OCI-M2 (cell line): ENCODE data around the gene LEP.
"Not testable (repeated sequence)": the region's sequence is repeated elsewhere in the genome, so short reads cannot be mapped to it uniquely, and the experiment has no call there.

Experiments
- DNase-seq: peaks from one replicate; lab custom pipeline; 2025; ENCODE audit not compliant: unreplicated experiment; lab: John Stamatoyannopoulos, UW

Gene LEP

DNA sequence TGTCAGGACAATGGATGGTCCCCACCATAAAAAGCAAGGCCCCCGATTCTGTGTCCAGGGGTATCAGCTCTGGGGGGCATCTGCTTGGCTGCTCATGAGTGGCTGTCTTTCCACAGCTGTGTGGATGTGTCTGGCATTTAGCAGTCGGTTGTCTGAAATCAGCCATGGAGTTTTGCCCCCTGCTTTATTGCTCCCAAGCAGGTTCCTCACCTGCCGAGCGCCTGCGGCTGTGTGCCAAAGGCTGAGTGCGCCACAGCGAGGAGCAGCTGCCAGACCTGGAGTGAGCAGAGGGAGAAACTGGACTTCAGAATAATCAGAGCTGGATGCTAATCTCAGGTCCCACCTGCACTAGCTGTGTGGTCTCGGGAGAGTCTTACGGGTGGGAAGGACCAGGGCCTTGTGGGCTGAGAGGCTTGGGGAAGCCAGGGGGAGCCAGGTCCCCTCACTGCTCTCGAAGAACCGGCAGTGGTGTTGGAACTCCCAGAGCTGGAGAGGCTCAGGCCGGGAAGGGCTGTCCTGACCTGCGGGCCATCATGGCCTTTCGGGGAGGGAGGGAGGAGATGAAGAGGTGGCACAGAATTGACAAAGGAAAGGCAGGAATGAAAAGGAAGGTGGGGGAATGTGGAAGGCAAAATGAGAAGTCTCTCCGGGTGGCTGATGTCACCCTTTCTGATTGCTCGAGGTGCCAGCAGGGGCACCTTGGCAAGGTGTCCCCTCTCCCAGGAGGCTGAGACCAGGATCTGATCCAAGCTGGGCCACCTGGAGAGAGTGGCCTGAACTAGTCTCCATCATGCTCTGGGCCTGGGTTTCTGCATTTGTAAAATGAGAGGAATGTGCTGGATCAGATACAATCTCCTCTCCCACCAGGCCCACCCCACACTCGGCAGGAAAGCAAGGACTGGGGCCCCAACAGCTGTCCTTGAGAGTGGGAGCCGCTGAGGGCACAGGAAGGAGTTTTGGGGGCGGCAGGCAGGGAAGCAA lies 30.2 kb upstream of the LEP start:
- no peak for DNase-seq

DNA sequence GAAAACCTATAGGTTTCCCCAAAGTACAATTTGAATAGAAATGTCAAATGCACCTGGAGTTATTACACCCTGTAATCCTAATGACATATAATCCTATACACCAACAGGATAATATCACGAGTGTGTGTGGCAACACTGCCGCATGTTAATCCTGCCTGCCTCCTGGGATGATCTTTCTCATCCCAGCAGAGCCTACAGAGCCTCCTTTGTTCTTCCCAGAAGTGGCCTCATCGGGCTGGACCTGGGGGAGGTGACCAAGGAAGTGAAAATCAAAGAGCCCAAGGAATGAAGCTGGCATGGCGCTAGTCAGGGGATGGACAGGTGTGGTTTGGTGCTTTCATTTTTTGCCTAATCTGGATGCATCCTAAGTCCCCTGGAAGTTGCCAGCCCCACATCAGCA lies 29.5 kb upstream of the LEP start:
- DNase-seq, result no peak

DNA sequence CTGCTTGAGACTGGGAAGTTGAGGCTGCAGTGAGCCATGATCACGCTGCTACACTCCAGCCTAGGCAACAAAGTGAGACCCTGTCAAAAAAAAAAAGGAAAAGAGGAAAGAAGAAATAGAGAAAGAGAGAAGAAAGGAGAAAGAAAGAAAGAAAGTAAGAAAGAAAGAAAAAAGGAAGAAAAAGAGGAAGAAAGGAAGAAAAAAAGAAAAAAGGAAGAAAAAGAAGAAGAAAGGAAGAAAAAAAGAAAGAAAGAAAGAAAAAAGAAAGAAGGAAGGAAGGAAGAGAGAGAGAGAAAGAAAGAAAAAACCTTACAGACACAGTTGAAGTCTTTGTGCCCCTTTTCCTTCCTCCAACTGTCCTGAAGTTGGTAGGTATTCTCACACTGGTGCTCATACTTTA lies 26.6 kb upstream of the LEP start:
- no peak for DNase-seq

DNA sequence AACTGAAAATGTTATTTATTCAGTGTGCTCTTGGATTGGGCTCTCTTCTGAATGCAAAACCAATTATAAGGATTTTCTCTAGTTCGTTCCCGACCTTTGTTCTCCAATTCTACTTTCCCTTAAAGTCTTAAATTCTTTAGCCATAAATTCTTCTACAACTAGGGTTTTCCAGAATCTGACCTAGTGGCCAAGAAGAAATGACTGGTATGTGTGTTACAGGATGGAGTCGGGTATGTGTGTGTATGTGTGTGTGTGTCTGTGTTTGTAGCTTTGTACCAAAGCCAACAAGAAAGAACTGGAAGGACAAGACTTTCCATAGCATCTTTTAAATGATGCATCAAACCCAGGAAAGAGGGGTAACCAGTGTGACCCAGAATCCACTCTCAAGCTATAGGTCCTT lies 25.8 kb upstream of the LEP start:
- no peak for DNase-seq

DNA sequence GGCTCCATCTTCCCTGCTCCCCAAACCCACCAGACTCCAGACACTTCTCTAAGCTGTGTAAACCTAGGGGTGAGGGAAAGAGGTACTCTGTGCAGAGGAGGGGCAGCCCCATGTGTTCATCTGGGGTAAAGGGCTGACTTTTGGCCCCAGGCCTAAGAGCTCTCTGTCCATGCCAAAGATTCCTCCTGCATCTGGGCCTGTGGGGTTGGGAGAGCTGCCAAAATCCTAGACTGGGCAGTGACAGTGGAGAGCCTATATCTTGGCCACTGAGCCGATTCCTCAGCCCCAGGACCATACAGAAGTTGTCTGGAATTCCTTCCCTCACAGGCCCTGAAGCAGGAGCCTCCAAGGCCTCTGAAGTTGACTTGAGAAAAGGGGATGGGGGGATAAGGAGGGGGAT lies 25.3 kb upstream of the LEP start:
- DNase-seq, result no peak

DNA sequence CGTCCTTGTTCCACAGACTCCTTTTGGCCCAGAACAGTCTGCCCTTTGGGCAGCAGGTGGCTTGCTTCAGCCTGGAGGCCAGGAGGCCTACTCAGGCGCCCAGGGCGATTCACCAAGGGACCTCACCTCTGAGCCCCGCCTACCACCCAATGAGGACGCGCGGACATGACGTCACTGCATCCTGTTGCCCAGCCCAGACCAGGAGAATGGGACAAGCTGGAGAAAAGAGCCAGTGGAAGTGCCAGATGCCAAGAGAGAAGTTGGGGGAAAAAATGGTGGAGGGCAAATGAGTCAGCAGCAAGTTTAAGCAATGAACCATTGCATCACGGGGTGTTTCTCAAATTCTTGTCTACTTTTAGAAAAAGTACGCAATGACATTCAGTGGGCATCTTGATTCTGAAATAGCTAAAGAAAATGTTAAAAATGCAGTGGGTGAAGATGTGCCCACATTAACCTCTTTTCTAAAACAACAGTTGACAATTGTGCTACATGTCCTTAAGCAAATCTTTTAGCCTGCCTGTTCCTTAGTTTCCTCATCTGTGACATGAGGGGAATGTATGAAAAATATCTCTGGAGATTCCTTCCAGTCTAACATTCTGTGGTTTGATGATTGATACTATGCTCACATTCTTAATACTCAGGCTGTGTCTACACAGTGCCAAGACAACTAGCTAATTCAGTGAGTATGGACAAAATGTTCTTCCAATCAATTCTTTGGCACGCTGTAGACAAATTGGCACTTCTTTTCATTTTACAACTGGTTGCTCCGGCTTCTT lies 23.9 kb upstream of the LEP start:
- DNase-seq, result no peak

DNA sequence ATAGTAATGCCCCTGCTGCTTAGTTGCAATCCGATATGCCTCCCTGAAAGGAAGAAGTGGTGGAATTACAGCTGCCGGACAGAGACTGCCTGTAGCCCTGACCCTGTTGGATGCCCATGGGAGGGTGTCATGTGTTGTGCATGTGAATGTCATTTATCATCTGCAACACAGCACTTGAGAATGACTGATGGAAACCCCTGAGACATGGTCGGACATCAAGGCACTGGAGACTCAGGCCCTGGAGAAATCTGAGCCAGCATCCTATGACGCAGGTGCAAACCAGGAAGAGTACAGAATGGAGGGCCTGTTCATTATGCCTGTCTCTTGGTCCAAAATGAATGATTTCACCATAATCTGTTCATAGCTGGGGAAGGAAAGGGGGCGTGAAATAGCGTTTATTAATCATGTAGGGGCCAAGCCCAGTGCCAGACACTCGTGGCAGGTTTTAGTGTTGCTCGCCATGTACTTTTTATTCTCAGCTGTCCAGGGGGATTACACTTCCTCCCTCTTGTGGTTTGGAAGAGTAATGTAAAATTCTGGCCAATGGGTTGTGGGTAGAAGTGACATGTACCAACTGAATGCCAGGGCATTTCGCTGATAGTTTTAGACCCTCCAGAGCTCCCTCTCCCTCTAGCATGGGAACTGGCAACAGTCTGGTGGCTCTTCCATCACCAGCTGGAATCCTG lies 23.0 kb upstream of the LEP start:
- DNase-seq, result no peak

DNA sequence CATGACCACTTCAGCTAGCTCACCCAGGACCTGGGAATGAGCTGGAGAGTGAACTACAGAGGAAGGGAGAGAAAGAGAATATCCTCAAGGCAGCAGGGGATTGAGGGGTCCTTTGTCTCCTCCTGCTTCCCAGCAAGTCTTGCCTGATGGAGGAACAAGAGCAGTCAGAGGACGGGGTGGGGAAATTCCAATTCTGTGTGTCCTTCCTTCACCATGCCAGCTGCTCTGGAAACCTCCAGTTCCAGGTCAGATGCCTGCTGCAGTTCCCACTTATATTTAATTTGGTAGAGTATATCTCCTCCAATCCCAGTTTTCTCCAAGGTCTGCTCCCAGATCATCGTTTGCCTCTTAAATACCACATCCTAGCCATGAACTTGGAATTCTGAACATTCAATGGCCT lies 21.4 kb upstream of the LEP start:
- DNase-seq, result no peak

DNA sequence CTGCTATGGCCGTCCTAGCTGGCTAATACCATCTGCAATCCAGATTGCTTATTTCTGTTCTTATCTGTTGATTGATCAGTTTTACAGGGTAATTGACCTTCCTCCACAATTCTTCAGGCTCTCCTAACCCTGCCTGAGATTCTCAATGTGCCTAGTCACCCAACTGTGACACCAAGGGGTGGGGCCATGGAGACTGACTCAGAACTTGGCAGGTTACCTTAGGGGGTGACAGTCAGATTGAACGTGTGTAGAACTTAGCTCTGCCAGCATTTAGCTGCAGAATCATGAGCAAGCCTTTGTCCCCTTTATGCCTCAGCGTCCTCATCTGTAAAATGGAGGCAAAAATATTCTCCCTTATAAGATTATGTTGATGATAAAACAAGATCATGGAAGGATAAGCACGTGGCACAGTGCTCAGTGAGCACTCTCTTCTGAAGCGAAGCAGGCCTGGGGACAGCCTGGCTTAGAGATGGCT lies 19.1 kb upstream of the LEP start:
- DNase-seq, result no peak

DNA sequence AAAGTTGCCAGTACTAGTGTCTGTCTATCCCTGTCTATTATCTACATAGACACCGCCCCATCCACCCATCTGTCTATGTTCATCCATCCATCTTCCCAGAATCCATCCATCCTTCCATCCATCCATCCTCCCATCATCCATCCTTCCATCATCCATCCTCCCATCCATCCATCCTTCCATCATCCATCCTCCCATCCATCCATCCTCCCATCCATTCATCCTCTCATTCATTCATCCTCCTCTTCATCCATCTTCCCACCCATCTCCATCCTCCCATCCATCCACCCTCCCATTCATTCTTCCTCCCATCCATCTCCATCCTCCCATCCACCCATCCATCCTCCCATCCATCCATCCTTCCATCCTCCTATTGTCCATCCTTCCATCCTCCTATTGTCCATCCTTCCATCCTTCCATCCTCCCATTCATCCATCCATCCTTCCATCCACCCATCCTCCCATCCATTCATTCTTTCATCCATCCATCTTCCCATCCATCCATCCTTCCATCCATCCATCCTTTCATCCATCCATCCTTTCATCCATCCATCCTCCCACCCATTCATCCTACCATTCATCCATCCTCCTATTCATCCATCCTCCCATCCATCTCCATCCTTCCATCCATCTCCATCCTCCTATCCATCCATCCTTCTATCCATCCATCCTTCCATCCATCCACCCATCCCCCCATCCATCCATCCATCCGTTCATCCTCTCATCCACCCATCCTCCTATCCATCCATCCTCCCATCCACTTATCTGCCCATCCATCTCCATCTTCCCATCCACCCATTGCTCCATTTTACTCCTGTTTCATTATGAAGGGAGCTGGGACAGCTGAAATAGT lies 14.7 kb upstream of the LEP start:
- DNase-seq, result no peak

DNA sequence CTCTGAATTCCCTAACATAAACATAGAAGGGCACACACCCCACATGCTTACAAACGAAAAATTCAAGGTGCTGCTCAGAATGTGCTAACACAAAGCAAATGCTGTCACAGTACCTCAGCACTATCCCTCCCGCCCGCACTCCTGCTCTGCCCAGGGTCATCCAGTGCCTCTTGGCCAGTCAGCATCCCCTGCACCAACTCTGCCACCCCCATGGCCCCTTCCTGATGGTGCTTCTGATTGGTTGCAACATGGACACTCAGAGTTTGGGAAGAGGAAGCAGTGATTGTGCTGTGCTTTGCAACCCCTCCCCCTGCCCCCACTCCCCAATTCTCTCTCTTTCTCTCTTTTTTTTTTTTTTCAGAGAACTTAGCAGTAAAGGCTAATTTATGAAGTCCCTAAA lies 13.8 kb upstream of the LEP start:
- DNase-seq, result no peak

DNA sequence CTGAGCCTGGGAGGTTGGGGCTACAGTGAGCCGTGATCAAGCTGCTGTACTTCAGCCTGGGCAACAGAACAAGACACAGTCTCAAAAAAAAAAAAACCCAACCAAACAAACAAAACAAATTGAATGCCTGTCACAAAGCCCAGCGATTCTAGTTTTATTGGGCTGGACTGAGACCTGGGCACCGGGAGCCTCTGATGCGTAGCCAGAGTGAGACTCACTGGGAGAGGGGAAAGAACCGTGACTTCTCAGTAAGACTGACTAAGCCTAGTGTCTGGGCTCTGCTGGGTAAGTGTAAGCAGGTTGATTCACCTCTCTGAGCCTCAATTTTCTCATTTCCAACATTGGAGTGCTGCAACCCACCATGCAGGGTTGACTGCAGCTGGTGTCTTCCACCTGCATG lies 10.1 kb upstream of the LEP start:
- no peak for DNase-seq

DNA sequence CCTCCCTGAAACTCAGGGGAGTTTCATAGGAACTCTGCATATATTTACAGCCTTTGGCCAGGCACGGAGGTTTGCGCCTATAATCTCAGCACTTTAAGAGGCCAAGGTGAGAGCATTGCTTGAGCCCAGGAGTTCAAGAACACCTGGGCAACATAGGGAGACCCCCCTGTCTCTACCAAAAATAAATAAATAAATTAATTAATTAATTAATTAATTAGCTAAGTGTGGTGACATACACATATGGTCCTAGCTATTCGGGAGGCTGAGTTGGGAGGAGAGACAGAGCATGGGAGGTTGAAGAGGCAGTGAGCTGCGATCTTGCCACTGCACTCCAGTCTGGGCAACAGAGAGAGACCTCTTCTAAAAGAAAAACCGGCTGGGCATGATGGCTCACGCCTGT lies 9.4 kb upstream of the LEP start:
- no peak for DNase-seq

DNA sequence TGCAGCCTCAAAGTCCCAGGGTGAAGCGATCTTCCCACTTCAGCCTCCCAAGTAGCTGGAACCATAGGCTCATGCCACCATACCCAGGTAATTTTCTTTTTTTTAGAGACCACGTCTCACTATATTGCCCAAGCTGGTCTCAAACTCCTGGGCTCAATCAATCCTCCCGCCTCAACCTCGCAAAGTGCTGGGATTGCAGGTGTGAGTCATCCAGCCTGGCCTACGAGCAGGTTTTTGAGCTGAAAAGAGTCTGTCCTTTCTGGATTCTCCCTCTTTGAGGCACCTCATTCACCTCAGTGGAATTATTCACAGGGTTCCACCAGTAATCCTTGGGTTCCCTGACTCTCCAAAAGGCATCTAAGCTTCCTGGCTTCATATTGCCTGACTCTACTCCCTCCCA lies 7.6 kb upstream of the LEP start:
- no peak for DNase-seq

DNA sequence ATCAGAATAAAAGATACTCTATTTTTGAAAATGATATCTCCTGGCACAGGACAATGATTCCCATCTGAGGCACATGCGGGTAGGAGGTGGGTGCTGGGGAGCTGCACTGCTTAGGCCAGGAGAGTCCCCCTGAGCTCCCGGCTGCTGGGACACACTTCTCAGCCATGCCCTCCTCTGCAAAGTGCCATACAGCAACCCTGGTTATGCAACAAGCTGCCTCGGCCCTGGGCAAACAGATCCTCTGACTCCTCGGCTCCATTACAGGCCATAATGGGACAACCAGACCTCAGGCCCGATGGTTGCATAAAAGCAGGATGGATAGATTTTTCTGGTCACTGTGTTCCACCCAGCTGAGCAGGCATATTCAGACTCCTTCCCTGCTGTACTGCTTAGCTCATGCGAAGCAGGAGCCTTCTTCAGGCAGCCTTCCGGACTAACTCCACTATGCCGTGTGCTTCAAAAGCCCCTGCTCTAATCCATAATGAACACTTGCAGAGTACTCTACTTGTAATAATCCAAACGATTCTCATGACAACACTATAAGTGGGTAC lies 6.5 kb upstream of the LEP start:
- no peak for DNase-seq

DNA sequence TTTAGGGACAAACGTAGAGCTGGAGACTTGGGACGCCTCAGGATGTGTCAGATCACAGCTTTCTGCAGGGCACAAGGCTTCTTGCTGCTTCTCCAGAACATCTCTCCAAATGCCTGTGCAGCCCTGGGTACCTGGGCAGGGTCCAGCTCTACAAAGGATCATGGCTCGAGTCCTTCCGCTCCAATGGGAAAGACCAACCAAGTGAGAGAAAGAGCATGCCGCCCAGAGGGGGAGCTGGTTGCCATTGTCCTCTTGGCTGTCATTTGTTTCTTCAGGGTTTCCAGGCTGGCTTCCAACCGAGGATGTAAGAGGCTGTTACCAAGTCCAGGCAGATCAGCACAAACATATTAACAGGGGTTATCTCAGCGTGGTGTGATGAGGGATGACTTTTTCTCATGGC lies 5.6 kb upstream of the LEP start:
- no peak for DNase-seq

DNA sequence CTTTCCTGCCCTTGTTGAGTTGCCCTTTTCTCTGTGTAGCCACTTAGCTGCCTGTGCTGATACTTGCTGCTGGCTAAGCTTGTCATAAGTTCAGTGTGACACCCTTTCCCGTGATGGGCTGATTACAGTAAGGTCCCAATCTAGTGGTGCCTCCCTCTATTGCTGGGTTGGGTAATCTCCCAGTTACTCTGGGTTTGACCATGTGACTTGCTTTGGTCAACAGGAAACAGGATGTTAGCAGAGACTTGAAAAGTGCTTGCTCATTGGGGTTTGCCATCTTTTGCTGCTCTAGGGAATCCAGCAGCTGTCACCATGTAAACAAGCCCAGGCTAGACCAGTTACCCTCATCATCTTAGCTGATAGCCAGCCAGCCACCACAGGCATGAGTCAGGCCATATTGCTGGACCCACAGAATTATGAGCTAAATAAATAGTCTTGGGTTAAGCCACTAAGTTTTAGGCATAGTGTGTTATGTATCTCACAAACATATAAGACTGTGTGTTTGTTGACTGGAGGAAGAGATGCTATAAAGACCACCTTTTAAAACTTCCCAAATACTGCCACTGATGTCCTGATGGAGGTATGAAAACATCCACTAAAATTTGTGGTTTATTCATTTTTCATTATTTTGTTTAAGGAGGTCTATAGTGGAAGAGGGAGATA lies 4.0 kb upstream of the LEP start:
- peak; percentile 45 for DNase-seq

DNA sequence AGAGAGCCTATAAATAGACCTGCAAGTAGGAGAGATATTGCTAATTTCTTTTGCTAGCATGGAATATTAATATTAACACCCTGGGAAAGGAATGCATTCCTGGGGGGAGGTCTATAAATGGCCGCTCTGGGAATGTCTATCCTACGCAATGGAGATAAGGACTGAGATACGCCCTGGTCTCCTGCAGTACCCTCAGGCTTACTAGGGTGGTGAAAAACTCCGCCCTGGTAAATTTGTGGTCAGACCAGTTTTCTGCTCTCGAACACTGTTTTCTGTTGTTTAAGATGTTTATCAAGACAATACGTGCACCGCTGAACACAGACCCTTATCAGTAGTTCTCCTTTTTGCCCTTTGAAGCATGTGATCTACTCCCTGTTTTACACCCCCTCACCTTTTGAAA lies 1.9 kb upstream of the LEP start:
- DNase-seq, result not testable (repeated sequence)

DNA sequence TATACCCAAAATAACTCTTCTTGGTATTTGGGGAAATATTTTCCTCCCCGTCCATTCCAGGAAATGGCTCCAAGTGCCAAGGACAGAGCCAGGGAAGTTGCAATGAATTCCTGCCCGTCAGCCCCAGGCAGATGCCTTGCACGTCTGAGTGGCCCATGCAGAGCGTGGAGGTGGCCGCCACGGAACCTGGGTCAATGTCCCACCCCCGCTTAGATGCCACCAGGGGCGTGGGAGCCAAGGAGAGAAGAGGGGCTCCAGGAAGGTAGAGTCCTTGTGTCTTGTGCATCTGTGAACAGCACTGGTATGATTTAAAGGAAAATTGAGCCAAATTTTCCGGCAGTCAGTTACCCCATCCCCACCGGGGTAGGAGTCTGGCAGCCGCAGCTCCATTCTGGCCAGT lies 1.6 kb downstream of the LEP start:
- DNase-seq, result no peak

DNA sequence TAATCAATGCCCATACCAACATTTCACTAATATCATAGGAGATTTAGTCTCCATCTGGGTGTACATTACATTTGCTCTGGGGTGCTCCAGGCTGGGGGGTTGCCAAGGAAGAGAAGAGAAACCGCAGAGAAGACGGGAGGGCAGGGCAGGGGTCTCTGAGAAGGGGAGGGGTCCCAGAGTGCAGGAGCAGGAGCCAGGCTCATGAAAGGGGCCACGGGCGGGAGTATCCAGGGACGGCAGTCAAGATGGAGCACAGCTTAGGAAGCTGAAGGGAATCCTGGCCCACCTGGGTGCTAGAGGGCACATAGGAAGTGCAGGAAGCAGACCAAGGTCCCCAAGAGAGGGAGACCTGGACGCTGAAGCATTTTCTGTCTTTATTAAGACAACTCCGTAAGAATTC lies 2.2 kb downstream of the LEP start:
- DNase-seq, result no peak
